Liver (tissue), 3 donors: ENCODE results near the gene LSM4.

Experiments used
- CTCF ChIP-seq: fragments of 150-350 bp; IDR thresholded peaks from 2 replicates; pipeline ENCODE4 v1.5.1; 2017; ENCODE audit warnings: improper control_type of control experiment, low read depth, low read length; ENCODE audit not compliant: missing input control
- EGR1 ChIP-seq, 2 donors: IDR thresholded peaks; 2 replicates each; pipeline ENCODE4 v1.6.1; 2016 to 2018; ENCODE audit warnings: antibody characterized with exemption in 2 of 2, low read depth in 2 of 2
- GABPA ChIP-seq, 2 donors: IDR thresholded peaks in 1 of 2; conservative IDR thresholded peaks in 1 of 2; 2 replicates each; pipeline ENCODE4 v1.6.1; 2016; ENCODE audit warnings: antibody characterized with exemption in 2 of 2, mild to moderate bottlenecking in 1 of 2, moderate library complexity in 1 of 2
- HNF4G ChIP-seq: IDR thresholded peaks from 2 replicates; pipeline ENCODE4 v1.6.1; 2016; ENCODE audit warnings: antibody characterized with exemption
- JUND ChIP-seq, 2 donors: IDR thresholded peaks; 2 replicates each; pipeline ENCODE4 v1.6.1; 2016; ENCODE audit warnings: antibody characterized with exemption in 2 of 2
- MAX ChIP-seq: IDR thresholded peaks from 2 replicates; pipeline ENCODE4 v1.6.1; 2016; ENCODE audit warnings: antibody characterized with exemption
- REST ChIP-seq: IDR thresholded peaks from 2 replicates; pipeline ENCODE4 v1.6.1; 2016; ENCODE audit warnings: antibody characterized with exemption, mild to moderate bottlenecking
- SP1 ChIP-seq: IDR thresholded peaks from 2 replicates; pipeline ENCODE4 v1.6.1; 2018; ENCODE audit warnings: antibody characterized with exemption, mild to moderate bottlenecking
- YY1 ChIP-seq: IDR thresholded peaks from 2 replicates; pipeline ENCODE4 v1.6.1; 2016; ENCODE audit warnings: antibody characterized with exemption, mild to moderate bottlenecking
- donor health status: healthy.
- donor health status: healthy.

GRCh38 chr19:18308948-18309325, 13.9 kb downstream of the LSM4 start:
- TF ChIP-seq SP1, result no peak
- TF ChIP-seq CTCF, result no peak
- no peak for TF ChIP-seq GABPA (IDR thresholded peaks at IDR 0.05 in 1 of 2, conservative IDR thresholded peaks at IDR 0.05 in 1 of 2)
- TF ChIP-seq JUND (IDR thresholded peaks at IDR 0.05), result no peak
- no peak for TF ChIP-seq MAX
- TF ChIP-seq EGR1 (IDR thresholded peaks at IDR 0.05; ENCODE audit: low read depth in 2 of 2), result no peak
- no peak for TF ChIP-seq REST
- no peak for TF ChIP-seq YY1
- TF ChIP-seq HNF4G, result no peak
